AG09319 (cell line): ENCODE measurements around the gene ALS2.

Source experiments
- DNase-seq: peaks from one replicate; pipeline ENCODE4 v3.0.0-alpha.2; 2010; ENCODE audit warnings: low read depth; ENCODE audit errors: extremely low read depth
- CTCF ChIP-seq: IDR thresholded peaks from 2 replicates; pipeline ENCODE4 v1.5.1; 2011; ENCODE audit warnings: low read depth, mild to moderate bottlenecking, inconsistent platforms, low read length, moderate library complexity

The ALS2 gene

GRCh38 chr2:201790989-201791388 is 10.3 kb upstream of the ALS2 start:
- no peak for TF ChIP-seq CTCF
- DNase-seq = no peak

GRCh38 chr2:201790291-201790690 is 9.6 kb upstream of the ALS2 start:
- TF ChIP-seq CTCF = no peak
- no peak for DNase-seq

DNA sequence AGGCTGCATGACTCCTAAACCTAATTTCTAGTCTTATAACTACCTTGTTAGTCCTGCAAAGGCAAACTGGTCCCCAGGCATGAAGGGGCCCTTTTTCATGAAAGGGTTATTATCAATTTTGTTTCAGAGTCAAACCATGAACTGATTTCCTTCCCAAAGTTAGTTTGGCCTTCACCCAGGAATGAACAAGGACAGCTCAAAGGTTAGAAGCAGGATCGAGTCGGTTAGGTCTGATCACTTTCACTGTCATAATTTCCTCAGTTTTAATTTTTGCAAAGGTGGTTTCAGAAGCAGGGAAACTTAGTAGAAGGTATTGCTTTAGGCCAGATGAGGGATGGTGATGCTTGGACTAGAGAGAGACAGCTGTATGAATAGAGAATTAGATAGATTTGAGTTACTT is 8.7 kb upstream of the ALS2 start:
- no peak for DNase-seq
- no peak for TF ChIP-seq CTCF

DNA sequence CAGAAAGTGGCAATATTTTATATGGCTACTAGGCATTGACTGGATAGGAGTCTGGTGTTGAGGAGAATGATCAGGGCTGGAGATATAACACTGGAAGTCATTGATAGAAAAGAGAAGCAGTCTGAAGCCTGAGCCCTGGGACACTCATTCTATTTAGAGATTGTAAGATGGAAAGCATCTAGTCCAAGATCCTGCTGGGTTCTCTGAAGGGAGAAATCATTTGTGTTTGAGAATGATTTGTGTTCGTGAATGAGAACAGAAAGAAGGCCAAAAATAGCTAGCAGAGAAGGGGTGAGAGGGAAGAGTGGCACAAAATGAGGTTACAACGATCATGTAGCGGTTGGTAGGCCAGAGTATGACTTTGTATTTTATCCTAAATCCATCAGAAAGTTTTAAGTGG is 7.6 kb upstream of the ALS2 start:
- no peak for TF ChIP-seq CTCF
- no peak for DNase-seq

GRCh38 chr2:201786471-201786870 is 5.7 kb upstream of the ALS2 start:
- no peak for DNase-seq
- TF ChIP-seq CTCF = no peak

GRCh38 chr2:201785135-201785534 is 4.4 kb upstream of the ALS2 start:
- DNase-seq = no peak
- TF ChIP-seq CTCF = no peak

DNA sequence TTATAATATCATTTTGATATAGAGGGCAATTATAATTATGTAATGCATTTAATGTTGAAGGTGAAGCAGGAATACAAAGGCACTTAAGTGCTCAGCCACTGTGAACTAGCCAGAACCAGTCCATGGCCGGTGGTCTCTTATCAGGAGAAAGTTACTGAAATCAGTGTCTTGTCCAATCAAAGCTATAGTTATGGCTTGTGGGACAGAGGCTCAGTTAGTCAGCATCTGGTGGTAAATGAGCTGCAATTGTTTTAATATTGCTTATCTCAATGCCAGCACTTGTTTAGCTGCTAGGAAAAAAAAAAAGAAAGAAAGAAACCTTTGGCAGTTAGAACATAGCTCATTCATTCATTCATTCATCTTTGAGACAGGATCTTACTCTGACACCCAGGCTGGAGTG is 3.8 kb upstream of the ALS2 start:
- DNase-seq = no peak
- TF ChIP-seq CTCF = no peak
